Neutrophil (primary cell): ENCODE measurements around the gene NAA35.
"Not testable (repeated sequence)": the region's sequence is repeated elsewhere in the genome, so short reads cannot be mapped to it uniquely, and the experiment has no call there.

ENCODE experiments used
- H3K27ac ChIP-seq: fragments of 200-600 bp; sonication (generic); 2 replicates; pipeline ENCODE4 v1.5.1; 2016; ENCODE audit warnings: mild to moderate bottlenecking, moderate library complexity
- H3K27me3 ChIP-seq: fragments of 200-600 bp; sonication (generic); 2 replicates; pipeline ENCODE4 v1.6.0; 2016; ENCODE audit warnings: mild to moderate bottlenecking
- H3K36me3 ChIP-seq: fragments of 200-600 bp; sonication (generic); 2 replicates; pipeline ENCODE4 v1.5.1; 2017
- H3K4me1 ChIP-seq, 2 experiments: fragments of 200-600 bp in 1 of 2; sonication (generic) in 1 of 2; 1 replicate in 1 of 2; 2 replicates in 1 of 2; pipeline versions ENCODE4 v1.5.1 to v1.6.1; 2013 to 2016; ENCODE audit warnings: low read depth in 1 of 2, low read length in 1 of 2, mild to moderate bottlenecking in 1 of 2, moderate library complexity in 1 of 2; ENCODE audit not compliant: control insufficient read depth in 1 of 2, insufficient read depth in 1 of 2
- H3K4me3 ChIP-seq, 2 experiments: fragments of 200-600 bp in 1 of 2; sonication (generic) in 1 of 2; 1 replicate in 1 of 2; 2 replicates in 1 of 2; pipeline ENCODE4 v1.5.1; 2013 to 2016; ENCODE audit warnings: low read depth in 1 of 2, low read length in 1 of 2, mild to moderate bottlenecking in 1 of 2, moderate library complexity in 1 of 2
- H3K9me3 ChIP-seq: fragments of 200-600 bp; sonication (generic); 2 replicates; pipeline ENCODE4 v1.5.1; 2016
- TF ChIP-seq, protein P1 (sequence below): fragments of 200-600 bp; sonication (generic); IDR thresholded peaks from 2 replicates; pipeline ENCODE4 v1.5.1; 2016; ENCODE audit warnings: antibody characterized with exemption

The NAA35 gene

DNA sequence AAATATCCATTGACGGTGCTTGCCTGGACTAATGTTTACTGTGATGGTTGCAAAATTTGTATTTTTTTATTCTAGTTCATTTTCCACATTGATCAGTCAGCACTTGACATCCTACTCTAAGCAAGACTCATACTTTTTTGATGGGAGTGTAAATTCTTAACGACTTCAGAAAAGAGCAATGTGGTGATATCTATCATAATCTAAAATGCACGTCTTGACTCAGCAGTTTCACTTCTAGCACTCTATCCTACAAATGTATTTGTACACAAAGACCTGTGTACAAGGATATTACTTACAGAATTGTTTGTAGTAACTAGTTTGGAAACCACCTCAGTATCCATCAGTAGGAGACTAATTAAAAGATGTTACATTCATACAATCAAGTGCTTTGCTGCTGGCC, 24.0 kb downstream of the NAA35 start:
- TF ChIP-seq, protein P1, sequence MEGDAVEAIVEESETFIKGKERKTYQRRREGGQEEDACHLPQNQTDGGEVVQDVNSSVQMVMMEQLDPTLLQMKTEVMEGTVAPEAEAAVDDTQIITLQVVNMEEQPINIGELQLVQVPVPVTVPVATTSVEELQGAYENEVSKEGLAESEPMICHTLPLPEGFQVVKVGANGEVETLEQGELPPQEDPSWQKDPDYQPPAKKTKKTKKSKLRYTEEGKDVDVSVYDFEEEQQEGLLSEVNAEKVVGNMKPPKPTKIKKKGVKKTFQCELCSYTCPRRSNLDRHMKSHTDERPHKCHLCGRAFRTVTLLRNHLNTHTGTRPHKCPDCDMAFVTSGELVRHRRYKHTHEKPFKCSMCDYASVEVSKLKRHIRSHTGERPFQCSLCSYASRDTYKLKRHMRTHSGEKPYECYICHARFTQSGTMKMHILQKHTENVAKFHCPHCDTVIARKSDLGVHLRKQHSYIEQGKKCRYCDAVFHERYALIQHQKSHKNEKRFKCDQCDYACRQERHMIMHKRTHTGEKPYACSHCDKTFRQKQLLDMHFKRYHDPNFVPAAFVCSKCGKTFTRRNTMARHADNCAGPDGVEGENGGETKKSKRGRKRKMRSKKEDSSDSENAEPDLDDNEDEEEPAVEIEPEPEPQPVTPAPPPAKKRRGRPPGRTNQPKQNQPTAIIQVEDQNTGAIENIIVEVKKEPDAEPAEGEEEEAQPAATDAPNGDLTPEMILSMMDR = no peak
- Histone ChIP-seq H3K27me3 (no peaks in the 10 kb centered on the region), H3K4me1 (no peaks in the 10 kb centered on the region), H3K4me3 (no peak overlapping the region), H3K9me3 (no peaks in the 10 kb centered on the region), H3K36me3 (peaks cover 28% of the 10 kb centered on the region), H3K27ac (no peak overlapping the region)

DNA sequence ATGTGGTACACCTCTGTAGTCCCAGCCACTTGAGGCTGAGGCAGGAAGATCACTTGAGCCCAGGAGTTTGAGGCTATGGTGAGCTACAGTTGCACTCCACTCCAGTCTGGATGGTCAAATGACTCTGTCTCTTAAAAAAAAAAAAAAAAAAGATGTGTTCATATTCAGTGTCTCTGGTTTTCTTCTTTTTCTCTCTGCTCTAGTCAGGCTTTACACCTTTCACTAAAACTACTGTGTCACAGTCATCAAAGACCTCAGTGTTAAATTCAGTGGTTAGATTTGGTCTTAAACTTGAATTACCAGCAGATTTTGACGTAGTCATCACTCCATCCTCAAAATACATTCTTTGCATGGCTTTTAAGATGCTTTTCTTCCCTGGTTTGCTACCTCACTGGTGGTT, 28.8 kb downstream of the NAA35 start:
- H3K27ac ChIP-seq = no peak overlapping the region
- H3K9me3 ChIP-seq = no peaks in the 10 kb centered on the region
- peaks cover 0 to 6% of the 10 kb centered on the region in 2 experiments for H3K4me1 ChIP-seq
- TF ChIP-seq, protein P1 = no peak
- no peaks in the 10 kb centered on the region for H3K27me3 ChIP-seq
- H3K36me3 ChIP-seq = peaks cover 11% of the 10 kb centered on the region
- no peak overlapping the region for H3K4me3 ChIP-seq

DNA sequence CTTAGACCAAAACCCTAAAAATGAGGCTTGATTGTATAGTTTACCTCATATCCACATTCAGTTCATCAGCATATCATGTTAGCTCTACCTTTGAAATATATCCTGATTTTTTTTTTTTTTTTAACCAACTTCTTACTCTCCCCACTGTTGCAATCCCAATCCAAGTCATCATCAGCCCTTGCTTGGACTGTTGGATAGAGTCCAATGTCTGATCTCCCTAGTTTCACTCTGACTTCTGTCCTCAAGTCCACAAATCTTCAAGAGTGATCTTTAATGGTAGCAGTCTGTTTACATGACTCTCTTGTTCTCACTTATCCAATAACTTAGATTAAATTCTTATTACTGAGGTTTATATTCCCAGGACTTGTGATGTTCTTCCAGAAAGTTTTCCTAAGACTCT, 30.8 kb downstream of the NAA35 start:
- TF ChIP-seq, protein P1 = no peak
- Histone ChIP-seq H3K9me3 (no peaks in the 10 kb centered on the region), H3K36me3 (peaks cover 18% of the 10 kb centered on the region), H3K27ac (no peak overlapping the region), H3K4me1 (peaks cover 0 to 6% of the 10 kb centered on the region in 2 experiments), H3K27me3 (no peaks in the 10 kb centered on the region), H3K4me3 (no peak overlapping the region)

DNA sequence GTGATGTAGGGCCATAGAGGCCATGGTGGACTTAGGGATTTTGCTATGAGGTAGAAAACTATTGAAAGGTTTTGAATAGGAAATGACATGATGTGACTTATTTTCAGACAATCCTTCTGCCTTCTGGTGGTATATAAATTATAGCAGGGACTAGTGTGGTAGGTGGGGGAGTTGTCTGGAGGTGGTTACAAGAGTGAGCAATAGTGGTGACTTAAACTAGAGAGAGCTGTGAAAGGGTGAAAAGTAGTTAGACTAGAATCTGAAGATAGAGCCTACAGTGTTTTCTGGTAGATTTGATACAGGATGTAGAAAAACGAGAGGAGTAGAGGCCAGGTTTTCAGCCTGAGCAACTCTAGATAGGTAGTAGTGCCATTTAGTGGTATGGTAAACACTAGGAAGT, 32.3 kb downstream of the NAA35 start:
- Histone ChIP-seq H3K36me3 (peaks cover 31% of the 10 kb centered on the region), H3K4me1 (peaks cover 0 to 6% of the 10 kb centered on the region in 2 experiments), H3K27me3 (no peaks in the 10 kb centered on the region), H3K4me3 (no peak overlapping the region), H3K9me3 (no peaks in the 10 kb centered on the region), H3K27ac (no peak overlapping the region)
- TF ChIP-seq, protein P1 = no peak

DNA sequence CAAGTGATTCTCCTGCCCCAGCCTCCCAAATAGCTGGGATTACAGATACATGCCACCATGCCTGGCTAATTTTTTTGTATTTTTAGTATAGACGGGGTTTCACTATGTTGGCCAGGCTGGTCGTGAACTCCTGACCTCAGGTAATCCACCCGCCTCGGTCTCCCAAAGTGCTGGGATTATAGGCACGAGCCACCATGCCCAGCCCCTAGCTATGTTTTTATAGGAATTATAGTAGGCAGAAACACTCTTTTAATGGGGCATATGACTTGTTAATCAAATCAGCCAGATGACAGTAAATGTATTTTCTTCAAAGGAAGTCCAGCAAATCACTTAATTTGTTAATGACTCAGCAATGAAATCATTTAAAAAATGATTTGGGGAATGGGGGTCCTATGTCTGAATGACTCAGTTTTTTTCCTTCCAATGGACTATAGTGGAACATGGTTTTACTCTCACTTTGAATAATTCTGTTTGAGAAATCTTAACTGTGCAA, 33.2 kb downstream of the NAA35 start:
- H3K4me3 ChIP-seq, H3K27me3 ChIP-seq, H3K4me1 ChIP-seq, H3K9me3 ChIP-seq, H3K27ac ChIP-seq: not testable (repeated sequence)
- peaks cover 40% of the 10 kb centered on the region for H3K36me3 ChIP-seq

DNA sequence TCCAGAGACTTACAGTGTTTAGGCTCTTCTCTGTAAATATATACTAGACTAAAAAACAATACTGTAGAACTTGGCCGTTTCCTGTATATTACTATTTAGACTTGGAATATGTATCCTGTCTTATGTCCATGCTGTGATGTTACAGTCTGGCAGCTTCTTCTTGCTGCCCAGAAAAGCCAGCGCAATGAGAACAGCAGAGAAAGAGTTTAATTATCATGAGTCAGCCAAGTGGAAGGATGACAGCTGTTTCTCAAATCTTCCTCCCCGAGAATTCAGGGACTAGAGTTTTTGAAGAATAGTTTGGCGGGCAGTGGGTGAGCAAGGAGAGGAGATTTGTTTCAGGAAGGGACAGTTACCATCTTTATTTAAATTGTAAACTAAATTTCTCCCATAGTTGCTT, 37.5 kb downstream of the NAA35 start:
- Histone ChIP-seq H3K9me3 (no peaks in the 10 kb centered on the region), H3K36me3 (peaks cover 66% of the 10 kb centered on the region), H3K27ac (no peak overlapping the region), H3K4me3 (no peak overlapping the region), H3K27me3 (no peaks in the 10 kb centered on the region), H3K4me1 (no peaks in the 10 kb centered on the region)
- TF ChIP-seq, protein P1 = no peak
